HG03060 (cell line): ENCODE measurements around the gene NPB.

Experiments
- ATAC-seq: cut with Tn5 transposase; IDR thresholded peaks from one replicate; pipeline ENCODE4 v1.9.1; 2021; ENCODE audit warnings: low read depth, moderate number of reproducible peaks; ENCODE audit not compliant: unreplicated experiment

NPB gene

DNA sequence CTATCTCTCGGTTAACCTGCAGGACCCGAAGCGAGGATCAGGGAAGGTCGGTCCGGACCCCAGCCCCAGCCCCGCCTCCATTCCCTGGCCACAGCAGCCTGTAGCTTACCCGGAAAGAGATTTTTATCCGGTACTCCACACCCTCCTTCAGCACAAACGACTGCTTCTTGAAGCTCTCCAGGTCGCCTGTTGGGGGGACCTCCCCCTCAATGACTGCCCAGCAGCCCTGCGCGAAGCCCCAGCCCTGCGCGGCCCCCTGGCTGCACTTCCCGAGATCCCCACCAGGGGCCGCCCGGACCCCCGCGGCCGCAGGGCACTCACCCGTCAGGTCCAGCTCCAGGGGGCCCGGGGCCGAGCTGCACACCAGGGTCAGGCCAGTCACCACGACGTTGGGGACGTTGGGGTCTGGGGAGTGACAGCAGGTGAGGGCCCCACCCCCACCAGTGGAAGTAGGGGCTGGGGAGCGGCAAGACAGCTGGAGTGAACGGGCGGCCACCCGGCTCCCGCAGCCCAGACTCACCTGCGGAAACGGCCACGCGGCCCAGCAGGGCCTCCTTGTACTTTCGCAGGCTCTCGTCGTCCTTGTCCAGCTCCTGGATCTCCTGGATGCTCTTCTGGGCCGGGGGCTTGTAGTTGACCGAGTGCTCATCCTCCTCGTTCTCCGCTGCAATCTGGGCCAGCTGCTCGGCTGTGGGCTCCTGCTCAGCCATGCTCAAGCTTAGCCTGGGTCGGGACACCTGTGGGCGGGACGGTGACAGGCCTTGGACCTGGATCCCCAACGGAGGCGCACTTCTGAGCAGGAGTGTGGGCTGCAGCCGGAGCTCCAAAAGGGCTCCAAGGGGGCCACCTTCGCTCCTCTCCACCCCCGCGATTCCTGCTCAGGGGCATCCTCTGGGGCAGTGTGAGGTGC is 32.6 kb upstream of the NPB start:
- no peak for ATAC-seq

DNA sequence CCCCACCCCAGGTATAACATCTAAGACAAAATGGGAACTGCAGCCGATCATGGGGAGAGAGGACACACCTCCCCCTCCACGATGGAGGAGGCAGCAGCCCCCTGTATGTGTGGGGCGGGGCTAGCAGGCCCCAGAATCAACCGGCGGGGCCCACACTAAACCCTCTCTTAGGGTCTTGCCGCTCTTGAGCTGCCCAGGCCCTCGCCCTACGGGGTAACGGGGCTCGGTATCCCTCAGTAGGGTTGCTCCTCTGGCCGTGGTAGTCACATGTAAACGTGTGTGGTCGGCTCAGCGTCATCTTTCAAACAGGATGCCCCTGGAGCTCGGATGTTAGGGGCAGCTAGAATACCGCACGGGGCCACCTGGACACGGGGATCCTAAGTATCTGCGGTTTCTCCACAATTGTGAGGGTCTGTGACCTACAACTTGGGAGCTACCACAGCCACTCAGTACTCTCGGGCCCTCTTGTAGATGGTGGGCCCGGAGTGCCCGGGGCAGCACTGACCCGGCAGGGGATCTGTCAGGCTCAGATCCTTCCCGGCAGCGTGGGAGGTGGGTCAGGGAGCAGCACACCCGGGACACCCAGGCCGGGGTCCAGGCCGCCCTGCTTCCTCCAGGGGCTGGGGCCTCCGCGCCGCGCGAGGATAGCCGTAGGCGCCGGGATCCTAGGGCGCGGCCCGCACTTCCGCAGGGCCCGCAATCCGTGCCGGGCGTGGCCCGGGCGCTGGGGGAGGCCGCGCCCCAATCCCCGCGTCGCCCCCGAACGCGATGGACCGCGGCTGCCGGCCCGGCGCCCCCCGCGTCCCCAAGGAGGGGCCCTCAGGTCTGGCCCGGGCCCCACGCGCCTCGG is 31.7 kb upstream of the NPB start:
- no peak for ATAC-seq

GRCh38 chr17:81870981-81871386 is 31.1 kb upstream of the NPB start, which contains the start of gene ARHGDIA:
TSS of gene ARHGDIA (minus strand) at chr17:81871337. CDS start at chr17:81869930, 1,407 bp downstream.
- ATAC-seq: no peak

DNA sequence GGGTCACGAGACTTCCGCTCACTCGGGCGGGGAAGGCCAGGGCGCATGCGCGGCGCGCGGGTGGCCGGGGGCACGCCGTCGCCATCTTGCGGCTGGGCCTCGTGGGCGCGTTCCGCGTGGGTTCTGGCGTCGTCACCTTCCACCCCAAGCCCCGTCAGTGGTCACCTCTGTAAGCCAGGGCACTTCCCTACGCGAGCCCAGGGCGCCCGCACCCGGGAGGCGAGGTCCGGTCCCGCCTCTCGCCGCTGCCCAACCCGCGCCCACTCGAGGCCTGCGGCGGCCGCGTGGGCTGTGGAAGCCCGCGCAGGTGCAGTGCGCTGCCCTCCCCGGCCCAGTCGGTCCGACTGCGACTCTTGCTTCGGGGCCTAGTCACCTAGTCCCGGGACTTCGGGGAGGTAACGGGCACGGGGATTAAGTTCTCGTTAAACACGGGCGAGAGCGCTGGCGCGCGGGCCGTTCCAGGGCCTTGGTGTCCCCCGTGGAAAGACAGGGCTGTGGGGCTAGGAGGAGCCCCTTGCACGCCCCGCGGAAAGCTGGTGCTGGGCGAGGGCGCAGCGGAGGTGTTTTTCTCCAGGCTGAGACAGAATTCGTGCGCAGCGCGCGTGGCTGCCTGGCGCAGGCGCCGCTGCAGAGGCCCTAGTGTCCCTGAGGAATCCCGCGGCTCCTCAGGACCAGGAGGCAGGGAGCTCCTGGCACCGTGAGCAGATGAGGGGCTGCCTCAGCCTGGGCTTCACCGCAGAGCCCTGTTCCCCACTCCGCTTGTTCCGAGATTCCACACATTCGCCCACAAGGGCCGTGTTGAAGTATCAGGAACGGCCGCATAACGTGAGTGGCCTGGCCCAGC is 30.4 kb upstream of the NPB start:
- no peak for ATAC-seq

- ATAC-seq: no peak
These were observed 24.5 kb upstream of the NPB start for GRCh38 chr17:81877569-81877968.

DNA sequence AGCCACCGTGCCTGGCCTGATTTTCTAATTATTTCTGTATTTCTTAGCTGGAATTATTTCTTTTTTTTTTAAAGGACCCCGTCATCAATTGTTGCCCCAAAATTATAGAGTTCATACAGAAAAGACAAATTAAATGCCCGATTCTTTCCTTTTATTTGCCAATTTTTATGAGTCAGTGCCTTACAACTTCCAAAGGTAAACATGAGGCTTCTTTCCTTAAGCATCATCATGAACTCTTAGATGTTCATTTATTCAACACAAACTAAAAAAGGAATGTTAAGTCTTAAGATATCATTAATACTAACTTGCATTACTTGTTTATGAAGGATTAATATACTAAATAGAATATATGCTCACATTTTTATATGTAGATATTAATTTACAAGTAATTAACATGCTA is 23.7 kb upstream of the NPB start:
- ATAC-seq: no peak

DNA sequence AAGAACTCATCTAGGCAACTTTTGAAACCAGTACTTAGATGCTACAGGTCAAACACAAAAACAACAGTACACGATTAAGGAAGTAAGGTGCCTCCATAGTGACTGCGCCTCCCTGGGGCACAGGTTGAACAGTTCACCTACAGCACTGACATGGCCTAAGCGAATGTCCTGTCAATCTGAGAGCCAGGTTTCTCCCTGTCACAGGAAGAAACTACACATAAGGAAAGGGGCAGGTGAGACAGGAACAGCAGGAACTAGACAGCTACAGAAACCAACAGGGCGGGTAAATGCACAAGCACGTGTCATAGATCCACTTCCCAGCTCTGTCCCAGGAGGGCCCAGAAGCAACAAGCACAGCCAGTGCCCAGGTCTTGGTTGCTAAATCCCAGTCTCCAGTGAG is 22.9 kb upstream of the NPB start:
- ATAC-seq: no peak

- no peak for ATAC-seq
These were observed 17.5 kb upstream of the NPB start for GRCh38 chr17:81884520-81884919.

- no peak for ATAC-seq
These were observed 17.1 kb upstream of the NPB start for GRCh38 chr17:81884968-81885367.

- ATAC-seq: no peak
These were observed 16.6 kb upstream of the NPB start for GRCh38 chr17:81885454-81885853.

- ATAC-seq: no peak
These were observed 16.0 kb upstream of the NPB start for GRCh38 chr17:81885869-81886548.

GRCh38 chr17:81888105-81888987 is 13.7 kb upstream of the NPB start:
- ATAC-seq: no peak

GRCh38 chr17:81888988-81889595 is 12.9 kb upstream of the NPB start:
- ATAC-seq: no peak

DNA sequence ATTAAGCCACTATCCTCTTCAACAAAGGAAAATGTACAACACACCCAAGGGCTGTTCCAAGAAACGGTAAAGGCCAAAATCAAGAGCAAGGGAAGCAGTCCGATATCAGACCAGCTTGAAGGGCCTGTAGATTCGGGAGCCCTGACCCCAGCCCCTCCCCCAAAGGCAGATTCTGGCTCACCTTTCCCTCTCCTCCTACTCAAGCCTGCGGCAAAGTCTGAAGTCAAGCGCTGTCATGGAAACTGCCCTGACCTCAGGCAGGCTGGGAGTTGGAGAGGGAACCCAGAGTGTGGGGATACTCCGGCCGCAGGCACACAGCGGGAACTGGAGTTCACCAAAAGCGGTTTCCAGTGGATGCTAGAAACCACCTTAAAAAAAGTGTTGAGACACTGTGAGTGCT is 12.4 kb upstream of the NPB start:
- ATAC-seq: no peak

GRCh38 chr17:81890447-81891302 is 11.4 kb upstream of the NPB start:
- ATAC-seq: no peak

DNA sequence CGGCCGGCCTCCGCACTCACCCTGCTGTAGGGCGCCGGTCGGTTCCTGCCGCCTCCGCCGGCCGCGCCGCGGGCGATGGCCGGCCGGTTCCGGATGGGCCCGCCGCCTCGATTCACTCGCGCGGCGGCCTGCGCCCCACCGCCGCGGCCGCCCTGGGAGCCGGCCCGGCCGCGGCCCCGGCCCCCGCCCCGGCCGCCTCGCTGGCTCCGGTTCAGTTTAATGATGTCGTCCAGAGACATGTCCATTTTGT is 10.8 kb upstream of the NPB start:
- no peak for ATAC-seq

DNA sequence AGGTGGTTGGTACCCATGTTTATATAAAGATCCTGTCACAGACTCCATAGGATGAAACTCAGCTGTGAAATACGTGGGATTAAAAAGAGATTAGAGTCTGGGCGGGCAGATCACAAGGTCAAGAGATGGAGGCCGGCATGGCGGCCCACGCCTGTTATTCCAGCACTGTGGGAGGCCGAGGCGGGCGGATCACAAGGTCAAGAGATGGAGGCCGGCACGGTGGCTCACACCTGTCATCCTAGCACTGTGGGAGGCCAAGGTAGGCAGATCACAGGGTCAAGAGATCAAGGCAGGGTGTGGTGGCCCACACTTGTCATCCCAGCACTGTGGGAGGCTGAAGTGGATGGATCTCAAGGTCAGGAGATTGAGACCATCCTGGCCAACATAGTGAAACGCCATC is 6.6 kb upstream of the NPB start:
- ATAC-seq: no peak
